ENCODE data around the gene PLEKHA6.
A peak's percentile ranks its signal among the peaks of the same experiment; 100 is the strongest.
"Not testable (repeated sequence)": the region's sequence is repeated elsewhere in the genome, so short reads cannot be mapped to it uniquely, and the experiment has no call there.

The PLEKHA6 gene

GRCh38 chr1:204321051-204321450 is 38.7 kb downstream of the PLEKHA6 start:
- no peaks in the 10 kb centered on the region for H3K27me3 ChIP-seq
- no peaks in the 10 kb centered on the region for H4K20me1 ChIP-seq
- H3K27ac ChIP-seq, result no peak overlapping the region
- no peak for TF ChIP-seq Cebpa-rat (IDR thresholded peaks at IDR 0.05)
- no peak overlapping the region for H3K4me2 ChIP-seq
- no peaks in the 10 kb centered on the region for H3K4me1 ChIP-seq
- no peaks in the 10 kb centered on the region for H3K36me3 ChIP-seq
- no peak overlapping the region for H3K9ac ChIP-seq
- no peaks in the 10 kb centered on the region for H3K9me3 ChIP-seq
- no peak overlapping the region for H3K4me3 ChIP-seq

DNA sequence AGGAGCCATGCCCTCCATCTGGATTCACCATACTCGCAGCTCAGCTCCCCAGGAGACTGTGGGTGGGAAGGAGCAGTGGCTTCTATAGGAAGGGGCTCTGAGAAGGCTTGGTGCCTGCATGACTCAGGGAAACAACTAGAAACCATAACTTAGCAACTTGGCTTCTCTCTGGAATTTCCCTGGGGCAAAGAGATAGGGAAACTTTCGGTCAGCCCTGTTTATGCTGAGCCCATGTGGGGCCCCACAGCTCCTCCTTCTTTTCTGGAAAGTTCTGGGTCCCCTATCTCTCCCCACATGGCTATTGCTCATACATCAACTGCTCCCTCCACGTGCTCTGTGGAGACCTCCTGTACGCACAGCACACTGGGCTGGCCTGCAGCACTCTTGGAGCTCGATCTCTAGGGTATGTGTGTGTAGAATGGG is 39.3 kb downstream of the PLEKHA6 start:
- H3K27me3 ChIP-seq, result no peaks in the 10 kb centered on the region

DNA sequence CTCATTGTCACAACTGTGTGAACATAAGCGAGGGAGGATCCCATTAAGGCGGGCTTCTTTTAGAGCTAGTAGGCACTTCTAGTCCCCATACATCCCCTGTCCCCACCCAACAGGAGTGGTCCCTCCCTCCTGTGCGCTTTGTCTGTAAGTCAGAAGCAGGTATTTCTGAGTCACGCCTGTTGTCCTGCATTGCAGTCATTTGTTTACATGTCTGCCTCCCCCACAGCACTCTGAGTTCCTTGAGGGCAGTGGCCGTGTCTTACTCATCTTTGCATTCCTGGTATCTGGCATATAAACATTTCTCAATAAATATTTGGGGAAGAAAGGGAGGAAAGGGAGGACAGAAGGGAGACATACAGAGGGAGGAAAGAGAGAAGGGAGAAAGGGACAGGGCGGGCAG is 40.3 kb downstream of the PLEKHA6 start:
- H3K27me3 ChIP-seq, result no peaks in the 10 kb centered on the region
- H3K9me3 ChIP-seq, result no peaks in the 10 kb centered on the region
- no peaks in the 10 kb centered on the region for H4K20me1 ChIP-seq
- H3K4me2 ChIP-seq, result no peak overlapping the region
- H3K4me3 ChIP-seq, result no peak overlapping the region
- H3K9ac ChIP-seq, result no peak overlapping the region
- H3K4me1 ChIP-seq, result peaks cover 2% of the 10 kb centered on the region
- TF ChIP-seq Cebpa-rat (IDR thresholded peaks at IDR 0.05), result no peak
- no peaks in the 10 kb centered on the region for H3K36me3 ChIP-seq
- no peak overlapping the region for H3K27ac ChIP-seq

More for the DNA sequence above, 39.3 kb downstream of the PLEKHA6 start:
- no peak overlapping the region for H3K4me2 ChIP-seq
- H3K4me1 ChIP-seq, result no peaks in the 10 kb centered on the region
- H3K4me3 ChIP-seq, result no peak overlapping the region
- H4K20me1 ChIP-seq, result no peaks in the 10 kb centered on the region
- H3K9me3 ChIP-seq, result no peaks in the 10 kb centered on the region
- no peak for TF ChIP-seq Cebpa-rat (IDR thresholded peaks at IDR 0.05)
- H3K9ac ChIP-seq, result no peak overlapping the region
- H3K36me3 ChIP-seq, result no peaks in the 10 kb centered on the region
- H3K27ac ChIP-seq, result no peak overlapping the region

GRCh38 chr1:204319027-204319426 is 40.7 kb downstream of the PLEKHA6 start:
- H3K36me3 ChIP-seq, result no peaks in the 10 kb centered on the region
- no peaks in the 10 kb centered on the region for H4K20me1 ChIP-seq
- H3K4me2 ChIP-seq, result no peak overlapping the region
- H3K4me1 ChIP-seq, result peaks cover 6% of the 10 kb centered on the region
- no peaks in the 10 kb centered on the region for H3K27me3 ChIP-seq
- H3K9me3 ChIP-seq, result no peaks in the 10 kb centered on the region
- H3K27ac ChIP-seq, result no peak overlapping the region
- H3K9ac ChIP-seq, result no peak overlapping the region
- no peak overlapping the region for H3K4me3 ChIP-seq
- TF ChIP-seq Cebpa-rat (IDR thresholded peaks at IDR 0.05), result no peak

DNA sequence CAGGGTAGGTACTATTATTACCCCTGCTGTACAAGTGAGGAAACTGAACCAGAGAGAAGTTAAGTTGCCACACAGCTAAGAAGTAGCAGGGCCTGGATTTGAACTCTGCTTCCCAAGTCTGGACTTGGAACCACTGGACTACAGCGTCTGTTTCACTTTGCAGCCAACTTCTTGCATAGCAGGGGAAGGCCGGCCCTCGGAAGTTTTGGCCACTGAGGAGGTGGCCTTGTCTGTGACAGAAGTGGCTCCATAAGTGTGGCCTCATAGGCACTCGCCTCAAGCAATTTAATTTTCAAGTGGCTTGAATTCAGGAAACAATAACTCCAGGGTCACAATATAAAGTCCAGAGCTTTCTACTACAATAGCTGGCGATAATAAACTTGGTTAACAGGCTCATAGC is 41.4 kb downstream of the PLEKHA6 start:
- Histone ChIP-seq H3K4me2 (no peak overlapping the region), H3K27ac (no peak overlapping the region), H3K9ac (no peak overlapping the region), H3K27me3 (no peaks in the 10 kb centered on the region), H4K20me1 (no peaks in the 10 kb centered on the region), H3K4me1 (peaks cover 13% of the 10 kb centered on the region), H3K4me3 (no peak overlapping the region), H3K36me3 (no peaks in the 10 kb centered on the region), H3K9me3 (no peaks in the 10 kb centered on the region)
- TF ChIP-seq Cebpa-rat (IDR thresholded peaks at IDR 0.05), result no peak

DNA sequence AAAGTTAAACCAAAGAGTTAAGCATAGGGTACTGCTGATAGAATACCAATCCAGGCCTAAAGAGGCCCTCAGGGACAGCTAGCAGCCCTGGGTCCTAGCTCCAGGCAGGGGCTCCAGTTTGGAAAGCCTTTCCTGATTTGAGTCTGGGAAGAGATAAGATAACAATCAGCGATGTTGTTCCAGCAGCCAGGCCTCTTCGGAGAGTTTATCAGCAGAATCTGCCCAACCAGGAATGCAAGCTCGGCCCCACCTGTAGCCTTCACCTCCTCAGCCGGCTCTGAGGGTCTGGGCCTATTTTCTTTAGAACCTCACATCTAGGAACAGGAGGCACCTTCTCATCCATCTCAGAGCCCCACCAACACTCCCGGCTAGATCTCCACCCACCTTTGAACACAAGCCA is 42.6 kb downstream of the PLEKHA6 start:
- Histone ChIP-seq H3K4me1 (peaks cover 23% of the 10 kb centered on the region), H3K9me3 (no peaks in the 10 kb centered on the region), H3K27ac (no peak overlapping the region), H3K36me3 (no peaks in the 10 kb centered on the region), H4K20me1 (no peaks in the 10 kb centered on the region), H3K4me3 (no peak overlapping the region), H3K9ac (no peak overlapping the region), H3K27me3 (no peaks in the 10 kb centered on the region), H3K4me2 (no peak overlapping the region)
- no peak for TF ChIP-seq Cebpa-rat (IDR thresholded peaks at IDR 0.05)

- no peaks in the 10 kb centered on the region for H3K27me3 ChIP-seq
- H3K4me3 ChIP-seq, result no peak overlapping the region
- H3K4me1 ChIP-seq, result peaks cover 23% of the 10 kb centered on the region
- H3K36me3 ChIP-seq, result no peaks in the 10 kb centered on the region
- TF ChIP-seq Cebpa-rat (IDR thresholded peaks at IDR 0.05), result no peak
- H4K20me1 ChIP-seq, result no peaks in the 10 kb centered on the region
- H3K27ac ChIP-seq, result no peak overlapping the region
- no peak overlapping the region for H3K4me2 ChIP-seq
- H3K9me3 ChIP-seq, result no peaks in the 10 kb centered on the region
- no peak overlapping the region for H3K9ac ChIP-seq
Observed at GRCh38 chr1:204316164-204316563, 43.6 kb downstream of the PLEKHA6 start.

GRCh38 chr1:204314893-204315658 is 44.7 kb downstream of the PLEKHA6 start:
- no peak overlapping the region for H3K27ac ChIP-seq
- no peak for TF ChIP-seq Cebpa-rat (IDR thresholded peaks at IDR 0.05)
- no peaks in the 10 kb centered on the region for H4K20me1 ChIP-seq
- no peak overlapping the region for H3K9ac ChIP-seq
- H3K4me3 ChIP-seq, result no peak overlapping the region
- H3K9me3 ChIP-seq, result no peaks in the 10 kb centered on the region
- peaks cover 23% of the 10 kb centered on the region for H3K4me1 ChIP-seq
- no peaks in the 10 kb centered on the region for H3K36me3 ChIP-seq
- no peaks in the 10 kb centered on the region for H3K27me3 ChIP-seq
- no peak overlapping the region for H3K4me2 ChIP-seq

GRCh38 chr1:204314171-204314892 is 45.4 kb downstream of the PLEKHA6 start:
- Histone ChIP-seq H3K4me3 (no peak overlapping the region), H4K20me1 (no peaks in the 10 kb centered on the region), H3K4me2 (peak overlapping the region; percentile 77), H3K9ac (no peak overlapping the region), H3K4me1 (peaks cover 23% of the 10 kb centered on the region), H3K9me3 (no peaks in the 10 kb centered on the region), H3K36me3 (no peaks in the 10 kb centered on the region), H3K27me3 (no peaks in the 10 kb centered on the region), H3K27ac (0 out of 2 replicates have a peak overlapping the region, but pooled peaks have one; percentile 20)
- no peak for TF ChIP-seq Cebpa-rat (IDR thresholded peaks at IDR 0.05)

DNA sequence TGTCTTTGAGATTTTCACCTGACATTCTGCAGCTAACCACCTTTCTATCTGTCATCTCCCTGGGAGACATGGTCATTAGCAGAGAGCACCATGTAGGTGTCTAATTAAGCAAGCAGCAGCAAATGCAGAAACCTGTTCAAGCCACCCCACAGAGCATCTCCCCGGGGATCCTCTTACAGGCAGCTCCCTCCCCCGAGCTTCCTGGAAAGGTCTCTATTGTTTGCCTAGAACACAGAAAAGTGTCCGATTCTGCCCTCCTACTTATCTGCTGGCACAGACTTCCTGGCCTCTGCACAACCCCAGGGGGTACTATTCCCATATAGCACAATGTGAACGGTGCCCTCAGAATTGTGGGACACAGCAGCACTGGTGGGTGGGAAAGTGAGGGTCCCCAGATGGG is 46.1 kb downstream of the PLEKHA6 start:
- no peaks in the 10 kb centered on the region for H3K36me3 ChIP-seq
- no peaks in the 10 kb centered on the region for H4K20me1 ChIP-seq
- peaks cover 23% of the 10 kb centered on the region for H3K4me1 ChIP-seq
- peak overlapping the region; percentile 31; the same call in 1 of the 2 replicates for H3K9ac ChIP-seq
- TF ChIP-seq Cebpa-rat (IDR thresholded peaks at IDR 0.05), result no peak
- H3K4me2 ChIP-seq, result peak overlapping the region; percentile 77
- H3K27ac ChIP-seq, result 0 out of 2 replicates have a peak overlapping the region, but pooled peaks have one; percentile 20
- no peaks in the 10 kb centered on the region for H3K9me3 ChIP-seq
- no peak overlapping the region for H3K4me3 ChIP-seq
- no peaks in the 10 kb centered on the region for H3K27me3 ChIP-seq

GRCh38 chr1:204310970-204311369 is 48.8 kb downstream of the PLEKHA6 start:
- H3K9me3 ChIP-seq, H3K4me2 ChIP-seq, H3K27ac ChIP-seq, H3K36me3 ChIP-seq, H3K9ac ChIP-seq, H3K4me3 ChIP-seq, H4K20me1 ChIP-seq, H3K27me3 ChIP-seq: not testable (repeated sequence)
- peaks cover 23% of the 10 kb centered on the region for H3K4me1 ChIP-seq

Measured in BLaER1 (cell line).